Measurements from ENCODE around the gene SPECC1L. TPM values are rescaled to one million over a fixed set of nuclear protein-coding genes. Genes with fewer than 3 reads are reported as not detected.

Gene SPECC1L
- total RNA-seq, 2 donors from 2014 or later, result 39.6 to 63.2 TPM

DNA sequence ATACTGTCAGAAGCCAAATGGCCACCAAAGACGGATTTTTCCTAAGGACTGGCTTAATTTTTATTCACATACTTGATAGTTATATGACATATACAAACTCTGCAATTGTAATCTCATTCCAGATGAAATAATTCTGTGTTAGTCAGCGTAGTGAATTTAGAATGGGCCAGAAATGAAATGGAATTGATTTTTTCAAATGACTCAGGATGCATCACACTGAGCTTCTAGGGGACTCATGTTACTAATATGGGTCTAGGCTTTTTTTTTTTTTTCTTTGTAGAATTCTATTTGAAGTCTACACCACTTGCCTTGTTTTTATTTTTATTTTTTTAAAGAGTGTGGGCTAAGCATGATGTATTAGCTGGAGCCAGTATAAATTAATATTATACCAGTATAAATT, 62.7 kb downstream of the SPECC1L start:
- Histone ChIP-seq H3K36me3 (no peaks in the 10 kb centered on the region), H3K4me1 (replicated peaks) (no peaks in the 10 kb centered on the region), H3K27ac (no peak overlapping the region), H3K4me3 (no peak overlapping the region), H3K9me3 (no peaks in the 10 kb centered on the region), H3K27me3 (replicated peaks; ENCODE audit: insufficient read depth) (no peaks in the 10 kb centered on the region)
- 89% methylated on average over 2 of the region's 2 CpGs for WGBS
- no peak for TF ChIP-seq POLR2A (IDR thresholded peaks at IDR 0.05)
- TF ChIP-seq, protein P1, sequence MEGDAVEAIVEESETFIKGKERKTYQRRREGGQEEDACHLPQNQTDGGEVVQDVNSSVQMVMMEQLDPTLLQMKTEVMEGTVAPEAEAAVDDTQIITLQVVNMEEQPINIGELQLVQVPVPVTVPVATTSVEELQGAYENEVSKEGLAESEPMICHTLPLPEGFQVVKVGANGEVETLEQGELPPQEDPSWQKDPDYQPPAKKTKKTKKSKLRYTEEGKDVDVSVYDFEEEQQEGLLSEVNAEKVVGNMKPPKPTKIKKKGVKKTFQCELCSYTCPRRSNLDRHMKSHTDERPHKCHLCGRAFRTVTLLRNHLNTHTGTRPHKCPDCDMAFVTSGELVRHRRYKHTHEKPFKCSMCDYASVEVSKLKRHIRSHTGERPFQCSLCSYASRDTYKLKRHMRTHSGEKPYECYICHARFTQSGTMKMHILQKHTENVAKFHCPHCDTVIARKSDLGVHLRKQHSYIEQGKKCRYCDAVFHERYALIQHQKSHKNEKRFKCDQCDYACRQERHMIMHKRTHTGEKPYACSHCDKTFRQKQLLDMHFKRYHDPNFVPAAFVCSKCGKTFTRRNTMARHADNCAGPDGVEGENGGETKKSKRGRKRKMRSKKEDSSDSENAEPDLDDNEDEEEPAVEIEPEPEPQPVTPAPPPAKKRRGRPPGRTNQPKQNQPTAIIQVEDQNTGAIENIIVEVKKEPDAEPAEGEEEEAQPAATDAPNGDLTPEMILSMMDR (IDR thresholded peaks at IDR 0.05), result no peak
- no peak for TF ChIP-seq POLR2AphosphoS5 (IDR thresholded peaks at IDR 0.05)
- DNase-seq (ENCODE audit: low spot score), result no peak
- intact Hi-C loops (cut with DNase I), result no loop called here

DNA sequence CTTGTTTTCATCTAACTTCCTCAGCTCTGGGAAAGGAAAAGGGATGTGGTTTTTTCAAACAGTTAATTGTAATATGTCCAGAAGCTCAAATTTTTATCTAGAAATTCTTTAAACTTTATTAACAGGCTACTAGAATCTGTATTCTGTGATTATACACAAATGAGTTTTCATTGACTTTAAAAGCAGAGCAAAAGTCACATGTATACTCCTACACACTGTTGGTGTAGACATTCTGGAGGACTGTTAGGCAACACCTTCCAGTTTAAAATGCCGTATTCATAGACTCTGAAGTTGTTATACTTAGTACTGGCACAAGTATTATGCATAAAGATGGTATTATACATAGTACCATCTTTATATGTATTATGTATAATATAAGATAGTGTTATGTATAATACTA, 64.9 kb downstream of the SPECC1L start:
- intact Hi-C loops (cut with DNase I), result no loop called here

DNA sequence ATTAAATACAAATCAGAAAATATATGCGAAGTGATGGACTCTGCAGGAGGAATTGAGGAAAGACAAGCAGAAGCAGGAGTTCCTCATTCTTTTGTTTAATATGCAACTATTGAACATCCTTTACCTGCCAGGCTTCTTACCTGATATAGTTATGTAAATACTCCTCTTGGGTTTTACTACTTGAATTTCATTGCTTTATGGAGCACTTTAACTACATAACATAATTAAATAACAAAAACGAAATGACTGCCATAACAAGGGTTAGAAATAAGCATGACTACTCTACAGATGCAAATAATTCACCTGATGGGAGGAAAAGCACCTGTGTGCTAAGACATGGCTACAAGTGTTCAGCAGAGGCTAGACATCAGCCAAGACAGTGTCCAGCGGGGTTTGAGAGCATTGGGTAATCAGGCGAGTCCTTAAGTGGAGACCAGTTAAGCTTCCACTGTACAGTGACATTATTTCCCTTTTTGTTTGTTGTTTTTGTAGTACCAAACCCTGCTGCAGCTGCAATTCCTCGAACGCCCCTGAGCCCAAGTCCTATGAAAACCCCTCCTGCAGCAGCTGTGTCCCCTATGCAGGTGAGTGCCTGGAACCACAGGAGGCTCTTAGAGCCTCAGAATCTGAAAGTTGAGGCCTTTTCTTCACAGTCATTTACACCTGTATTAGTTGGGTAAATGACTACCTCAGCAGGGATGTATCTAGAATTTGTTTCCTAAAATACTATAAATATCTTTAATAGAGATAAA, 67.4 kb downstream of the SPECC1L start:
- WGBS, result 74% methylated on average over 6 of the region's 6 CpGs
- peaks cover 0 to 9% of the 10 kb centered on the region in 2 donors for H3K36me3 ChIP-seq
- no peaks in the 10 kb centered on the region for H3K4me1 ChIP-seq (replicated peaks)

More for the DNA sequence above, 64.9 kb downstream of the SPECC1L start:
- H3K4me3 ChIP-seq, result no peak overlapping the region
- TF ChIP-seq, protein P1 (IDR thresholded peaks at IDR 0.05), result no peak
- no peak for TF ChIP-seq POLR2AphosphoS5 (IDR thresholded peaks at IDR 0.05)
- TF ChIP-seq POLR2A (IDR thresholded peaks at IDR 0.05), result no peak
- WGBS, result 88% methylated on average over 1 of the region's 1 CpG
- H3K36me3 ChIP-seq, result no peaks in the 10 kb centered on the region
- no peaks in the 10 kb centered on the region for H3K27me3 ChIP-seq (replicated peaks; ENCODE audit: insufficient read depth)
- no peak overlapping the region for H3K27ac ChIP-seq
- no peaks in the 10 kb centered on the region for H3K9me3 ChIP-seq
- no peaks in the 10 kb centered on the region for H3K4me1 ChIP-seq (replicated peaks)
- no peak for DNase-seq (ENCODE audit: low spot score)

DNA sequence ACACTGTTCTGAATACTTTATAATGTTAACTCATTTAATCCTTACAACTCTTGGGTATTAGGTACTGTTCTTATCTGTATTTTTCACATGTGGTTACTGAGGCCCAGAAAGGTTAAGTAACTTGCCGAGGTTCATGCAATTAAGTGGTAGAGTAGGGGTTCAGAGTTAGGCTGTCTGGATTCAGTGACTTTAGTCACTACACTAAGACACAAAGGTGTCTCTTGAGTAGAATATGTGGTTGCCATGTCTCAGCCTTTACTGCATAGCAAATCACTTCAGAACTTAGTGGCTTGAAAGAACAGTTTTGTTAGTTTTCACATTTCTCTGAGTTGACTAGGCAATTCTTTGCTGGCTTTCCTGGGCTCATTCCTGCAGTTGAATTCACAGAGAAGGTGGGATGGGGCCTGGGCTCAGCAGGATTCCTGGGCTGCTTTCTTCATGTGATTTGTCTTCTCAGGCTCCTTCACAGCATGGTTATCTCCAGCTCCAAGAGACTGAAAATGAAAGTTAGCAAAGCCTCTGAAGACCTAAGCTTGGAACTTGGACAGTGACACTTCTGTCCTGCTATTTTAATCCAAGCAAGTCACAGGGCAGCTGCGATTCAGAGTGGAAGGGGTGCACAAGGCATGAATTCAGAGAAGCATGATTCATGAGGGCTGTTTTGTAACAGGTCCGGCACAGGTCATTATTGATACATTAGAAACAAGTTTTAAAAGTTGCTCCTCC, 68.3 kb downstream of the SPECC1L start:
- peaks cover 0 to 9% of the 10 kb centered on the region in 2 donors for H3K36me3 ChIP-seq
- no peak for DNase-seq (ENCODE audit: low spot score)
- intact Hi-C loops (cut with DNase I), result no loop called here

More for the DNA sequence above, 67.4 kb downstream of the SPECC1L start:
- no peak overlapping the region for H3K4me3 ChIP-seq
- no peaks in the 10 kb centered on the region for H3K27me3 ChIP-seq (replicated peaks; ENCODE audit: insufficient read depth)
- intact Hi-C loops (cut with DNase I), result no loop called here
- DNase-seq (ENCODE audit: low spot score), result no peak
- H3K27ac ChIP-seq, result no peak overlapping the region
- no peak for TF ChIP-seq POLR2A (IDR thresholded peaks at IDR 0.05)
- TF ChIP-seq, protein P1 (IDR thresholded peaks at IDR 0.05), result no peak
- no peak for TF ChIP-seq POLR2AphosphoS5 (IDR thresholded peaks at IDR 0.05)
- no peaks in the 10 kb centered on the region for H3K9me3 ChIP-seq

More for the DNA sequence above, 68.3 kb downstream of the SPECC1L start:
- Histone ChIP-seq H3K27me3 (replicated peaks; ENCODE audit: insufficient read depth) (no peaks in the 10 kb centered on the region), H3K4me1 (replicated peaks) (no peaks in the 10 kb centered on the region), H3K27ac (no peak overlapping the region), H3K4me3 (no peak overlapping the region), H3K9me3 (no peaks in the 10 kb centered on the region)
- TF ChIP-seq, protein P1 (IDR thresholded peaks at IDR 0.05), result no peak
- no peak for TF ChIP-seq POLR2AphosphoS5 (IDR thresholded peaks at IDR 0.05)
- no peak for TF ChIP-seq POLR2A (IDR thresholded peaks at IDR 0.05)
- 70% methylated on average over 3 of the region's 3 CpGs for WGBS

All from prostate gland (tissue), 2 donors.